Endothelial cell (in vitro differentiated cells): Measurements from ENCODE around the gene LRRC74A. TPM values are rescaled to one million over a fixed set of nuclear protein-coding genes. Genes with fewer than 3 reads are reported as not detected.
"Not testable (repeated sequence)": the region's sequence is repeated elsewhere in the genome, so short reads cannot be mapped to it uniquely, and the experiment has no call there.

ENCODE experiments used
- DNase-seq: peaks from one replicate; pipeline ENCODE4 v3.0.0; 2021; ENCODE audit warnings: low spot score
- H3K27ac Mint-ChIP-seq: one replicate; pipeline ENCODE4 v1.8.0; 2021; ENCODE audit warnings: mixed read lengths, inconsistent platforms; ENCODE audit not compliant: unreplicated experiment
- H3K27me3 Mint-ChIP-seq: one replicate; pipeline ENCODE4 v1.8.0; 2021; ENCODE audit warnings: mild to moderate bottlenecking, moderate library complexity, mixed read lengths, inconsistent platforms; ENCODE audit not compliant: unreplicated experiment
- H3K36me3 Mint-ChIP-seq: one replicate; pipeline ENCODE4 v1.8.0; 2021; ENCODE audit warnings: mild to moderate bottlenecking, low read depth, mixed read lengths, inconsistent platforms; ENCODE audit not compliant: unreplicated experiment
- H3K4me1 Mint-ChIP-seq: one replicate; pipeline ENCODE4 v1.8.0; 2021; ENCODE audit warnings: mild to moderate bottlenecking, mixed read lengths, inconsistent platforms; ENCODE audit not compliant: unreplicated experiment
- H3K4me3 Mint-ChIP-seq: one replicate; pipeline ENCODE4 v1.8.0; 2021; ENCODE audit warnings: mild to moderate bottlenecking, mixed read lengths, inconsistent platforms; ENCODE audit not compliant: unreplicated experiment
- H3K9me3 Mint-ChIP-seq: one replicate; pipeline ENCODE4 v1.8.0; 2021; ENCODE audit warnings: mixed read lengths, inconsistent platforms; ENCODE audit not compliant: unreplicated experiment
- CTCF ChIP-seq: fragments of 200-600 bp; sonication (generic); IDR thresholded peaks from one replicate; pipeline ENCODE4 v1.5.0; 2021; ENCODE audit warnings: antibody characterized with exemption; ENCODE audit not compliant: unreplicated experiment
- total RNA-seq: library from RNA; stranded (reverse); fragmentation: NEBNext Ultra II Directional; extraction: Animal tissue kit (Norgen Biotek cat#: 25700); gene quantifications from one replicate; pipeline ENCODE4 v1.2.1, GENCODE V29; 2021; ENCODE audit not compliant: unreplicated experiment

LRRC74A gene
- total RNA-seq, 1 donor from 2014 or later, result not detected

GRCh38 chr14:76891391-76891790, 65.2 kb downstream of the LRRC74A start:
- Mint-ChIP-seq H3K27ac (no peak overlapping the region), H3K4me1 (no peaks in the 10 kb centered on the region), H3K9me3 (no peaks in the 10 kb centered on the region), H3K36me3 (no peaks in the 10 kb centered on the region), H3K27me3 (peaks cover 4% of the 10 kb centered on the region), H3K4me3 (no peak overlapping the region)
- DNase-seq, result no peak
- TF ChIP-seq CTCF, result no peak

- DNase-seq, result no peak
- no peaks in the 10 kb centered on the region for H3K9me3 Mint-ChIP-seq
- H3K4me1 Mint-ChIP-seq, result no peaks in the 10 kb centered on the region
- no peak for TF ChIP-seq CTCF
- H3K36me3 Mint-ChIP-seq, result no peaks in the 10 kb centered on the region
- H3K27ac Mint-ChIP-seq, result no peak overlapping the region
- H3K4me3 Mint-ChIP-seq, result no peak overlapping the region
- H3K27me3 Mint-ChIP-seq, result peaks cover 3% of the 10 kb centered on the region
Measured at GRCh38 chr14:76894308-76894707, 68.1 kb downstream of the LRRC74A start.

- not testable (repeated sequence) for H3K9me3 Mint-ChIP-seq, H3K27ac Mint-ChIP-seq, H3K4me3 Mint-ChIP-seq, H3K36me3 Mint-ChIP-seq, DNase-seq, H3K4me1 Mint-ChIP-seq, H3K27me3 Mint-ChIP-seq
Measured at GRCh38 chr14:76898006-76898405, 71.8 kb downstream of the LRRC74A start.

- Mint-ChIP-seq H3K4me1 (no peaks in the 10 kb centered on the region), H3K9me3 (no peaks in the 10 kb centered on the region), H3K27me3 (peaks cover 5% of the 10 kb centered on the region), H3K27ac (no peak overlapping the region), H3K36me3 (peaks cover 6% of the 10 kb centered on the region), H3K4me3 (no peak overlapping the region)
- TF ChIP-seq CTCF, result no peak
- DNase-seq, result no peak
Measured at GRCh38 chr14:76900682-76901081, 74.5 kb downstream of the LRRC74A start.

- TF ChIP-seq CTCF, result no peak
- H3K27me3 Mint-ChIP-seq, result peaks cover 5% of the 10 kb centered on the region
- H3K36me3 Mint-ChIP-seq, result peaks cover 6% of the 10 kb centered on the region
- no peaks in the 10 kb centered on the region for H3K4me1 Mint-ChIP-seq
- H3K4me3 Mint-ChIP-seq, result no peak overlapping the region
- H3K9me3 Mint-ChIP-seq, result no peaks in the 10 kb centered on the region
- no peak for DNase-seq
- H3K27ac Mint-ChIP-seq, result no peak overlapping the region
Measured at GRCh38 chr14:76901171-76902055, 75.2 kb downstream of the LRRC74A start.
